ENCODE data around the gene CKAP5.
A peak's percentile ranks its signal among the peaks of the same experiment; 100 is the strongest.

CKAP5 gene

DNA sequence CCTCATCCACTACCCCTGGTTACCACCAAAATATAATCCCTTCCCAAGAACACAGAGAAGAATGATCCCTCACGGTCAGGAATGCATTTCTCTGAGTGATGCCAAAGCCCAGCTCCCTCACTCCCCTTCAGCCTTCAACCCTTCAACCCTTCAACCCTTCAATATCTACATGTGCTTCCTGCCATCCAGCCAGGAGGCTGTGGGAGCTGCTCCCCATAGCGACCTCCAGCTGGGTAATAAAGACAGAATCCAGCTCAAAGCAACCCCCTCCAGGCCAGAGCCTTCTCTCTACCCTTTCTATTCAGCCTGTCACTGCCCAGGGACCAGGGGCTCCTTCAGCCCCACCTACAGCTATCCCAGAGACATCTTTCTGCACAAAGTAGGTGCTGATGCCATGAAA is 148.4 kb downstream of the CKAP5 start:
- H3K4me3 ChIP-seq (replicated peaks in 1 of 2; ENCODE audit: low read depth in 2 of 2, low read length in 2 of 2) = no peak overlapping the region
- DNase-seq (ENCODE audit: low read depth in 2 of 2) = no peak
- TF ChIP-seq CTCF (IDR thresholded peaks at IDR 0.05; ENCODE audit: low read depth, low read length) = no peak

DNA sequence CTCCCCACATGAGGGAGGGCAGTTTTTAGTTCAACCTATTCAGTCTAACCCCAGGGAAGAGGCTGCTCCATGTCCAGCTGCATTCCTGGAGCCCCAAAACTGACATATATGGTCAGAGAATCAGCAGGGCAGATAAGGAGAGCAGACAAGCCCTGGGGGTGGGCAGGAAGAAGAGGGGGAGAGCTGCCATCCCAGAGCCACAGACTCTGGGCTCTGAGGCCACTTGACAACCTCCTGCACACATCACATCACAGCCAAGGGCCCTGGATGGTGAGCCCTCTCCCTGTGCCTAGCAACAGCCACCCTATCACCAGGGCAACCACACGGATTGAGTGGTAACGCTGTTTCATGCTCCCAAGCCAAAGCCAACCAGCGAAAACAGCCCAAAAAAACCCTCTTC is 148.8 kb downstream of the CKAP5 start:
- no peak overlapping the region for H3K4me3 ChIP-seq (replicated peaks in 1 of 2; ENCODE audit: low read depth in 2 of 2, low read length in 2 of 2)
- no peak for TF ChIP-seq CTCF (IDR thresholded peaks at IDR 0.05; ENCODE audit: low read depth, low read length)
- DNase-seq (ENCODE audit: low read depth in 2 of 2) = peak in 1 of 2 donors; percentile 61

- no peak for DNase-seq (ENCODE audit: low read depth in 2 of 2)
- no peak for TF ChIP-seq CTCF (IDR thresholded peaks at IDR 0.05; ENCODE audit: low read depth, low read length)
- no peak overlapping the region for H3K4me3 ChIP-seq (replicated peaks in 1 of 2; ENCODE audit: low read depth in 2 of 2, low read length in 2 of 2)
Observed at GRCh38 chr11:46696212-46696558, 149.9 kb downstream of the CKAP5 start.

- no peak overlapping the region for H3K4me3 ChIP-seq (replicated peaks in 1 of 2; ENCODE audit: low read depth in 2 of 2, low read length in 2 of 2)
- DNase-seq (ENCODE audit: low read depth in 2 of 2) = no peak
- TF ChIP-seq CTCF (IDR thresholded peaks at IDR 0.05; ENCODE audit: low read depth, low read length) = no peak
Observed at GRCh38 chr11:46695345-46696211, 150.5 kb downstream of the CKAP5 start.

GRCh38 chr11:46694607-46695006 is 151.5 kb downstream of the CKAP5 start:
- no peak for TF ChIP-seq CTCF (IDR thresholded peaks at IDR 0.05; ENCODE audit: low read depth, low read length)
- H3K4me3 ChIP-seq (replicated peaks in 1 of 2; ENCODE audit: low read depth in 2 of 2, low read length in 2 of 2) = no peak overlapping the region

DNA sequence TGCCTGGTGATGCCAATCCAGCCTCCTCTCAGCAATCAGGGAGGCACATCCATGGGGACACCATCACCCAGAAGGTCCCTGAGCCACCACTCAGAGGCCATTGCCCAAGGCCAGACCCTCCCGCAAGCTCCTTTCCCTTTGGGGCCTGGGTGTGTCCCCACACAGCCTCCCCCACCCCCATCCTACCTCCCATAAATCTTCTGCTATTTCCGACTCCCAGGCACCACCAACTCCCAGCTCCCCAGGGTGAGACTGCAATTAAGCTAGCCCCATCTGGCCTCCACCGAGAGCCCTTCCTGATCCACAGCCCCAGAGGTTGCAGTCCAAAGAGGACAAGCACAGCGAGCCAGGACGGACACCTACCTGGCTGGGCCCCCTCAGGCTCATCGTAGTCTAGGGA is 152.0 kb downstream of the CKAP5 start:
- no peak overlapping the region for H3K4me3 ChIP-seq (replicated peaks in 1 of 2; ENCODE audit: low read depth in 2 of 2, low read length in 2 of 2)
- no peak for DNase-seq (ENCODE audit: low read depth in 2 of 2)
- TF ChIP-seq CTCF (IDR thresholded peaks at IDR 0.05; ENCODE audit: low read depth, low read length) = no peak

More at GRCh38 chr11:46694607-46695006, 151.5 kb downstream of the CKAP5 start:
- no peak for DNase-seq (ENCODE audit: low read depth in 2 of 2)
